Measurements from ENCODE around the gene EIF4E1B.
A peak's percentile ranks its signal among the peaks of the same experiment; 100 is the strongest.
"Not testable (repeated sequence)": the region's sequence is repeated elsewhere in the genome, so short reads cannot be mapped to it uniquely, and the experiment has no call there.

Gene EIF4E1B

GRCh38 chr5:176629853-176630680, at the start of gene EIF4E1B, which contains the start of gene SNCB:
EIF4E1B (plus strand) TSS chr5:176630675; CDS start chr5:176642788, 12,113 bp downstream.
SNCB (minus strand) TSS chr5:176630534; CDS start chr5:176629654, 880 bp downstream.
- peak; percentile 62 for DNase-seq (ENCODE audit: low spot score)

GRCh38 chr5:176581361-176581760, 49.1 kb upstream of the EIF4E1B start:
- no peak for DNase-seq (ENCODE audit: low spot score)

GRCh38 chr5:176583076-176583475, 47.4 kb upstream of the EIF4E1B start:
- DNase-seq (ENCODE audit: low spot score), result no peak

- DNase-seq (ENCODE audit: low spot score), result no peak
These were observed 43.1 kb upstream of the EIF4E1B start for GRCh38 chr5:176587398-176587797.

GRCh38 chr5:176588297-176588696, 42.2 kb upstream of the EIF4E1B start:
- DNase-seq (ENCODE audit: low spot score), result no peak

GRCh38 chr5:176589039-176589769, 41.3 kb upstream of the EIF4E1B start:
- DNase-seq (ENCODE audit: low spot score), result no peak

- DNase-seq (ENCODE audit: low spot score), result no peak
These were observed 40.3 kb upstream of the EIF4E1B start for GRCh38 chr5:176590035-176590717.

- DNase-seq (ENCODE audit: low spot score), result not testable (repeated sequence)
These were observed 38.8 kb upstream of the EIF4E1B start for GRCh38 chr5:176591667-176592066.

- DNase-seq (ENCODE audit: low spot score), result no peak
These were observed 37.9 kb upstream of the EIF4E1B start for GRCh38 chr5:176592573-176592972.

- DNase-seq (ENCODE audit: low spot score), result no peak
These were observed 37.1 kb upstream of the EIF4E1B start for GRCh38 chr5:176593273-176593869.

GRCh38 chr5:176594554-176594953, 35.9 kb upstream of the EIF4E1B start:
- DNase-seq (ENCODE audit: low spot score), result no peak

- DNase-seq (ENCODE audit: low spot score), result no peak
These were observed 35.0 kb upstream of the EIF4E1B start for GRCh38 chr5:176595386-176595943.

- DNase-seq (ENCODE audit: low spot score), result no peak
These were observed 34.3 kb upstream of the EIF4E1B start for GRCh38 chr5:176596069-176596644.

- peak; percentile 31 for DNase-seq (ENCODE audit: low spot score)
These were observed 33.6 kb upstream of the EIF4E1B start for GRCh38 chr5:176596689-176597416.

- DNase-seq (ENCODE audit: low spot score), result no peak
These were observed 32.8 kb upstream of the EIF4E1B start for GRCh38 chr5:176597417-176598389.

- not testable (repeated sequence) for DNase-seq (ENCODE audit: low spot score)
These were observed 30.6 kb upstream of the EIF4E1B start for GRCh38 chr5:176599749-176600430.

- no peak for DNase-seq (ENCODE audit: low spot score)
These were observed 28.5 kb upstream of the EIF4E1B start for GRCh38 chr5:176601901-176602482.

- DNase-seq (ENCODE audit: low spot score), result no peak
These were observed 27.4 kb upstream of the EIF4E1B start for GRCh38 chr5:176603091-176603490.
